Kasumi-1 (cell line): Measurements from ENCODE around the gene ECI2.
"Not testable (repeated sequence)": the region's sequence is repeated elsewhere in the genome, so short reads cannot be mapped to it uniquely, and the experiment has no call there.

Source experiments
- DNase-seq, 2 experiments: peaks; one replicate each; lab custom pipeline; 2025; lab: John Stamatoyannopoulos, UW

The ECI2 gene

GRCh38 chr6:4138186-4138585 is 2.8 kb upstream of the ECI2 start:
- DNase-seq = no peak

DNA sequence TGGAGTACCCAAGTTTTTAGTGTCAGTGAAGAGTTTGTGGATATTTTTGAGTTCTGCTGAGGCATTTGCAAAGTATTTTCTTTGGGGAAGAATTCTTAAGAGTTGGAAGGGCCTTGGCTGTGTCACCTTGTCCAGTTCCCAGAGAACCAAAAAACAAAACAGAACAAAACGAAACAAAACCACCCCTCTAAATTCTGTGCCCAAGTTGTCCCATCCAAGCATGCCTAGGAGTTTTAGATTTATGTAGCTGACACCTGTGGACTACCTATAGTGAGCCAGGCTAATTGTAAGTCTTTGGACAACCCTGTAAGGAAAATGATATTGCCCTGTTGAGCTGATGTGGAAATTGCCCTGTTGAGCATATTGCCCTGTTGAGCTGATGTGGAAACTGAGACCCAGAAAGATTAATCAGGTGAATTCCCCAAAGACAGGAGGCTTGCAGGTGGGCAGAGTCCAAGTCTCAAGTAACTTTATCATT is 1.0 kb upstream of the ECI2 start:
- no peak for DNase-seq

GRCh38 chr6:4135665-4136353 is 434 bp upstream of the ECI2 start:
- peak; percentile 88 to 89 for DNase-seq

GRCh38 chr6:4133941-4134838 is 1.2 kb downstream of the ECI2 start:
- DNase-seq = peak; percentile 29 to 47

GRCh38 chr6:4130357-4130987 is 4.9 kb downstream of the ECI2 start:
- no peak for DNase-seq

GRCh38 chr6:4129446-4129845 is 5.9 kb downstream of the ECI2 start:
- no peak for DNase-seq

- DNase-seq = no peak
Measured at GRCh38 chr6:4128748-4129147, 6.6 kb downstream of the ECI2 start.

DNA sequence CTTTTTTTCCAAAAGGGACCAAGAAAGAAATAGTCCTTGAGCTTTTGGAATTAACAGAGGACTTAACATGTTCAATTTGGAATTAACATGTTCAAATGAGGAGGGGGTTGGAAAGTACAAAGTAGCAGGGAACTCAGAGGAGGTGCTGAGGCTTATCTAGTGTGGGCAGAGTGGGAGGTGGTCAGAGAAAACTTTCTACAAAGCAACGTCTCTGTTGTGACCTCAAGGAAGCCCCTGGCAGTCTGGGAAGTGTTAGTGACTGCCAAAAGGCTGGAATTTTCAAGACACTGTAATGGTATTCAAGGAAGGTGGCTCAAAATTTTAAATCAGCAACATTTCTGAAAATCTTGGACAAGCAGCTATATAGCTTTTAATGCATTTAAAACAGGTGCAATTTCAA is 7.3 kb downstream of the ECI2 start:
- no peak for DNase-seq

GRCh38 chr6:4125933-4126864 is 9.2 kb downstream of the ECI2 start:
- DNase-seq = peak in 1 of 2 experiments; percentile 12

DNA sequence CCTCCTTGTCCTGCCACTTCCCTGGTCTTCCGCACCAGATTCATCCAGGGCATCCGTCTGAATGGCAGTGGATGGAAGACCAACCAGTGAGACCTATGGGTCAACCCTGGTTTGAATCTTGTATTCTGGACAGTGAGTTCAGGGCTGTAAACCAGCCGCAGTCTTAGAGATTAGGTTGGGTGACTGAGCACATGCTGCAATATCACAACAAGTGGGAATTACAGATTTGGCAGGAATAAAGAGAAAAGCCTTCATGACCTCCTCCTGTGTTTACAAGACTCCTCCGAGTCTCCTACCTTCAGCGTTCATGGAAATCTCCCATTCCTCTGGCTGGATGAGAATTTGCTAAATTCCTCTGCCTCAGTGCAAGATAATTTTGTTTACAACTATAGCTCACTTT is 9.9 kb downstream of the ECI2 start:
- DNase-seq = no peak

DNA sequence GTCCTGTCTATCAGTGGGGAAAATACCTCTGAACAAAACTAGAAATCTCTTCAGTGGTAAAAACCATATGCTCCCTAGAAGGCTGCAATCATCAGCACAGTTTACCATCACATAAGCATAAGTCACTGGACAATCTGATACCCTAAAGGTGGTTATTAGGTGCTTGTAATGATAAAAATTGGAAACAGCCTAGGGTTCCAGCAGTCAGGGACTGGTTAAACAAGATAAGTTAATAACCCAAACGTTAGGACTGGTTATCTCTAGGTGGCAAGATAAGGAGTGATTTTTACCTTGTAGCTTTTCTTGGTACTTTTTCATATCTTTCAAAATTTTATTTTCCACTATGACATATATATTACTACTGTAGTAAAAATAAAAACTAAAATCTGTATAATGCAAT is 11.0 kb downstream of the ECI2 start:
- no peak for DNase-seq

DNA sequence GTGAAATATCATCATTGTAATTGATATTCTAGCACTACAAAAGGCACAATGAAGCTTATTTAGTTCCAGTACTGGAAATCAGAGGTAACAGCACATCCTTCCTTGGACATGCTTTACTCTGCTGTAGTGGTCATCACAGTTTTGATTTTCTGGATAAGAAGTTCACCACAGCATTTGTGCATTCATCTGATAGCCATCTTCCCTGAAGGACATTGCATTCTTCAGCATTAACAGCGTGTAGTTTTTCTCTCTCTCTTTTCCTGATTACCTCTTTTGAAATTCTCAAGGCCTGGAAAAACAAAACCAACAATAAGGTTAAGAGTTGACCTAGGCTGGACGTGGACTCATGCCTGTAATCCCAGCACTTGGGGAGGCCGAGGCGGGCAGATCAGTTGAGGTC is 19.6 kb downstream of the ECI2 start:
- no peak for DNase-seq

- DNase-seq = no peak
Measured at GRCh38 chr6:4114123-4114522, 21.3 kb downstream of the ECI2 start.

- DNase-seq = no peak
Measured at GRCh38 chr6:4113649-4114048, 21.7 kb downstream of the ECI2 start.

- DNase-seq = no peak
Measured at GRCh38 chr6:4112366-4112765, 23.0 kb downstream of the ECI2 start.

- not testable (repeated sequence) for DNase-seq
Measured at GRCh38 chr6:4109363-4109815, 26.0 kb downstream of the ECI2 start.

GRCh38 chr6:4108561-4109093 is 26.7 kb downstream of the ECI2 start:
- no peak for DNase-seq

- DNase-seq = no peak
Measured at GRCh38 chr6:4107873-4108272, 27.5 kb downstream of the ECI2 start.

DNA sequence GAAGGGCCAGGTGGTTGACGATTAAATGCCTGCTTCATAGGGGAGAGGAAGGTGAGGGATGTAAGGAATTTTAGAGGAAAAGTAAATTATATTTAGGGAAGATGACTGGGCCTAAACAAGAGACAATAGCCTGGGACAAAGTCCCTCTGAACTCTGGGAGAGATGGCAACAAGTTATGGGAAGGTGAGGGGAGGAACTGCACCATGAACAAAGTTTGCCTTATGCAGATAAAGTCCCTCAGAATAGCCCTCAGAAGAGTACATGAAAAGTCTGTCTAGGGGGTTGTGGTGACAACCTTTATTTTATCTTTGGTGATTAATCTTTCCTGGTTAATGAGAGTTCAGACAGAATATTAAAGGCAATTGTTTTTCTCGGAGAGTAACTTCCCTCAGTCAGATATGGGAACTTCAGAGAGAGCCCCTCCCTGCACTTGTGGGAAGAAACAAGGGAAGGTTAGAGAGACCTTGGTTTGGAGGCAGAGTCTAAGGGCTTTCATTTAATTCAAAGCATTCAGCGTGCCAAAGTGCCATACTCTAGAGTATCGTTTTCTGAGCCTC is 29.3 kb downstream of the ECI2 start:
- no peak for DNase-seq

DNA sequence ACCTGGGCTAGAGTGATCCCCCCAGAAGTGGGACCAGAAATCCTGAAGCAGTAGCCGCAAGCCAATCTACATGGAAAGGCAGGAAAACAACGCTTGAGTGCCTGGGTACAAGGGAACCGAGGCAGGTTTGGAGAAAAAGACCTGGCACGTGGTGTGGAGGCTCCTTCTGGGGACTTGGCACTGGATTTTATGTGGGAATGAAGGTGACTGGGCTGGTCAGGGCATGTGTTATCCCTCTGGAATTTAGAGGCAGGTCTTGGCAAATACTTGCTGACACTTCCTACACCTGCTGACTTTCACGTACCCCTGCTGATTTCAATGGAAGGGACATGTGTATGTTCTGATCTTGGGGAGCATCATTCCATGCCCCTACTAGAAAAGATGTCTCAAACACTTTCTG is 31.4 kb downstream of the ECI2 start:
- DNase-seq = no peak

DNA sequence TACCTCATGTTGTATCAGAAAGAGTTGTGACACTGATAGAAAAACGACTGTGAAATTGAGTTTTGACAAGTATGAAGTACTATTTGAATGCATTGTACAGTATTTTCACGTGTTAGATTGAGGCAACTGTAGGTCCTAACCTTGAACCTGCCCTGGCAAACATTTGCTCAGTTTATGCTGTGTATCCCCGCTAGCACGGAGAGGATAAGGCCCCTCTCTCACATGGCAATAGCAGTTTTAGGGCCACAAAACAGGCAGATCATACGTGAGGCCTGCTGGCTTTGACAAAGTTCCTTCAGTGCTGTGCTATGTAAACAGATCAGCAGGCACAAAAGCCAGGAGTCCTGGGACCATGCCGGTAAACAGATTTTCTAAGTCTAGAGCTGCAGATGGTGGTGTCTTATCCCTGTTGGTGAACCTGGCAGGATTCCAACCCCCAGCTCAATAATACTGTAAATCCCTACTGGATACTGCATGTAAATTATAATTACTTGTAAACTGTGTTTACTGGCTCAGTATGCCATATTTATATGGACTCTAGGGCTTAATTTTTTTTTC is 32.6 kb downstream of the ECI2 start:
- DNase-seq = no peak
